Right lobe of liver (tissue), 4 donors: ENCODE results near the gene PPCDC.

ENCODE experiments used
- CTCF ChIP-seq, 4 donors: fragments of 200-600 bp in 3 of 4; fragments of 450-650 bp in 1 of 4; IDR thresholded peaks; one replicate each; pipeline versions ENCODE4 v1.5.1 to v1.8.0; 2016 to 2022; ENCODE audit warnings: antibody characterized with exemption in 4 of 4, mild to moderate bottlenecking in 2 of 4
- POLR2A ChIP-seq: fragments of 450-650 bp; IDR thresholded peaks from one replicate; pipeline ENCODE4 v1.6.1; 2017; ENCODE audit warnings: antibody characterized with exemption, mild to moderate bottlenecking
- donor health status: DM: no; HTN: no; CAD: no.
- donor health status: DM: no; HTN: no; CAD: no.
- donor health status: DM: no; HTN: yes; CAD: no.

DNA sequence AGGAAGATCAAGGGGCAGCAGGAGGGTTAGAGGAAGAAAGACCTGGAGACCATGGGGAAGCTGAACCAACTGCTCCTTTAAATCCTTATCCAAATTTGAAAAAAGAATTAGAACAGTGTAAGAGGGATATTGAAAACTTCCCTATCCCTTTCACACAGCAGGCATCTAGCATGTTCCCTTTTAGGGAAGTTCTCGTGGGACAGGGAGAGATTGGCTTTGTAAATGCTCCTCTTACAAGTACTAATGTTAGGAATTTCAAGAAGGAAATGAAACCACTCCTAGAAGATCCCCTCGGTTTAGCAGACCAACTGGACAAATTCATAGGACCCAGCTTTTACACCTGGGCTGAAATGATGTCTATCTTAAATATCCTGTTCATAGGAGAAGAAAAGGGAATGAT lies 41.5 kb downstream of the PPCDC start:
- TF ChIP-seq CTCF (IDR thresholded peaks at IDR 0.05) (no peak), POLR2A (no peak)
